NCI-H2081 treated with DMSO at 0.1 percent for 48 hours (cell line): Measurements from ENCODE around the gene KRTAP20-4.

Experiments
- DNase-seq: peaks from one replicate; lab custom pipeline; 2025; lab: John Stamatoyannopoulos, UW

KRTAP20-4 gene

GRCh38 chr21:30652891-30653290, 32.5 kb downstream of the KRTAP20-4 start:
- DNase-seq = no peak

- DNase-seq = no peak
Measured at GRCh38 chr21:30668776-30669175, 48.3 kb downstream of the KRTAP20-4 start.
